Karpas-422 (cell line): ENCODE results near the gene WNT9B. TPM values are rescaled to one million over a fixed set of nuclear protein-coding genes. Genes with fewer than 3 reads are reported as not detected.

Experiments used
- DNase-seq: peaks from one replicate; pipeline ENCODE4 v3.0.0-alpha.2; 2015
- H2AFZ ChIP-seq: fragments of 200-600 bp; sonication (generic); 2 replicates; pipeline ENCODE4 v1.6.1; 2014; ENCODE audit warnings: antibody characterized with exemption, low read length, mixed read lengths
- H3K27ac ChIP-seq: fragments of 200-600 bp; sonication (generic); 2 replicates; pipeline ENCODE4 v1.5.1; 2014; ENCODE audit warnings: mild to moderate bottlenecking, low read length, moderate library complexity
- H3K27me3 ChIP-seq: fragments of 200-600 bp; sonication (generic); 2 replicates; pipeline ENCODE4 v1.6.1; 2014; ENCODE audit warnings: low read length, mixed read lengths
- H3K36me3 ChIP-seq: fragments of 200-600 bp; sonication (generic); 2 replicates; pipeline ENCODE4 v1.6.1; 2014; ENCODE audit warnings: low read length, mixed read lengths; ENCODE audit not compliant: insufficient read depth
- H3K4me1 ChIP-seq: fragments of 200-600 bp; sonication (generic); 2 replicates; pipeline ENCODE4 v1.6.1; 2014; ENCODE audit warnings: mild to moderate bottlenecking, low read length, mixed read lengths
- H3K4me2 ChIP-seq: fragments of 200-600 bp; sonication (generic); 2 replicates; pipeline ENCODE4 v1.6.1; 2014; ENCODE audit warnings: low read length, low read depth, mild to moderate bottlenecking; ENCODE audit not compliant: poor library complexity, severe bottlenecking
- H3K4me3 ChIP-seq: fragments of 200-600 bp; sonication (generic); 2 replicates; pipeline ENCODE4 v1.5.1; 2014; ENCODE audit warnings: mild to moderate bottlenecking, antibody characterized with exemption, low read length, mixed read lengths
- H3K79me2 ChIP-seq: fragments of 200-600 bp; sonication (generic); 2 replicates; pipeline ENCODE4 v1.6.1; 2014; ENCODE audit warnings: mild to moderate bottlenecking, low read length, mixed read lengths
- H3K9ac ChIP-seq: fragments of 200-600 bp; sonication (generic); 2 replicates; pipeline ENCODE4 v1.6.0; 2014; ENCODE audit warnings: low read length
- H3K9me2 ChIP-seq: fragments of 200-600 bp; sonication (generic), shearing (Covaris generic); replicated peaks from 2 replicates; pipeline ENCODE4 v1.6.0; 2014; ENCODE audit warnings: mild to moderate bottlenecking, low read length, moderate library complexity; ENCODE audit not compliant: insufficient read depth
- H3K9me3 ChIP-seq: fragments of 300-700, 200-600 bp; sonication (generic); 2 replicates; pipeline ENCODE4 v1.6.1; 2014; ENCODE audit warnings: low read length, mixed read lengths
- H4K20me1 ChIP-seq: fragments of 200-600 bp; sonication (generic); 2 replicates; pipeline ENCODE4 v1.6.1; 2014; ENCODE audit warnings: mild to moderate bottlenecking, antibody characterized with exemption, low read length, low read depth; ENCODE audit not compliant: insufficient read depth
- total RNA-seq: library from RNA; depleted of rRNA; stranded (reverse); fragments of >200 nt; shearing (Covaris generic); gene quantifications from 2 replicates; pipeline ENCODE4 v1.2.3, GENCODE V29; 2014; ENCODE audit warnings: low replicate concordance

WNT9B gene
- total RNA-seq, 1 experiment from 2014 or later, result not detected

GRCh38 chr17:46894024-46894423 lies 42.6 kb downstream of the WNT9B start:
- H2AFZ ChIP-seq, result no peak overlapping the region
- no peak overlapping the region for H3K9ac ChIP-seq
- H3K27me3 ChIP-seq, result no peaks in the 10 kb centered on the region
- no peak overlapping the region for H3K27ac ChIP-seq
- no peak overlapping the region for H3K4me2 ChIP-seq
- no peak overlapping the region for H3K4me3 ChIP-seq
- no peaks in the 10 kb centered on the region for H3K4me1 ChIP-seq
- no peaks in the 10 kb centered on the region for H3K9me3 ChIP-seq
- no peaks in the 10 kb centered on the region for H3K79me2 ChIP-seq
- H4K20me1 ChIP-seq, result no peaks in the 10 kb centered on the region
- H3K36me3 ChIP-seq, result no peaks in the 10 kb centered on the region
- no peak for DNase-seq
- no peaks in the 10 kb centered on the region for H3K9me2 ChIP-seq

- no peaks in the 10 kb centered on the region for H3K27me3 ChIP-seq
- no peak for DNase-seq
Observed at GRCh38 chr17:46894476-46895151, 43.2 kb downstream of the WNT9B start.

GRCh38 chr17:46895171-46895570 lies 43.8 kb downstream of the WNT9B start:
- H3K4me3 ChIP-seq, result no peak overlapping the region
- no peaks in the 10 kb centered on the region for H3K9me2 ChIP-seq
- H3K9ac ChIP-seq, result no peak overlapping the region
- no peak overlapping the region for H3K4me2 ChIP-seq
- H3K27me3 ChIP-seq, result no peaks in the 10 kb centered on the region
- no peaks in the 10 kb centered on the region for H3K36me3 ChIP-seq
- H2AFZ ChIP-seq, result no peak overlapping the region
- no peaks in the 10 kb centered on the region for H3K4me1 ChIP-seq
- H4K20me1 ChIP-seq, result no peaks in the 10 kb centered on the region
- no peak overlapping the region for H3K27ac ChIP-seq
- no peaks in the 10 kb centered on the region for H3K9me3 ChIP-seq
- DNase-seq, result no peak
- no peaks in the 10 kb centered on the region for H3K79me2 ChIP-seq

More at GRCh38 chr17:46894476-46895151, 43.2 kb downstream of the WNT9B start:
- Histone ChIP-seq H3K9ac (no peak overlapping the region), H3K9me3 (no peaks in the 10 kb centered on the region), H3K9me2 (no peaks in the 10 kb centered on the region), H4K20me1 (no peaks in the 10 kb centered on the region), H3K79me2 (no peaks in the 10 kb centered on the region), H3K4me2 (no peak overlapping the region), H3K27ac (no peak overlapping the region), H2AFZ (no peak overlapping the region), H3K4me1 (no peaks in the 10 kb centered on the region), H3K4me3 (no peak overlapping the region), H3K36me3 (no peaks in the 10 kb centered on the region)

GRCh38 chr17:46896991-46897390 lies 45.6 kb downstream of the WNT9B start:
- no peak for DNase-seq
- no peaks in the 10 kb centered on the region for H3K4me1 ChIP-seq
- H4K20me1 ChIP-seq, result no peaks in the 10 kb centered on the region
- no peak overlapping the region for H3K9ac ChIP-seq
- no peaks in the 10 kb centered on the region for H3K36me3 ChIP-seq
- no peaks in the 10 kb centered on the region for H3K9me2 ChIP-seq
- H3K27me3 ChIP-seq, result no peaks in the 10 kb centered on the region
- H3K27ac ChIP-seq, result no peak overlapping the region
- no peak overlapping the region for H2AFZ ChIP-seq
- no peak overlapping the region for H3K4me3 ChIP-seq
- H3K9me3 ChIP-seq, result no peaks in the 10 kb centered on the region
- no peaks in the 10 kb centered on the region for H3K79me2 ChIP-seq
- H3K4me2 ChIP-seq, result no peak overlapping the region

GRCh38 chr17:46898364-46898763 lies 47.0 kb downstream of the WNT9B start:
- no peaks in the 10 kb centered on the region for H3K4me1 ChIP-seq
- no peak overlapping the region for H3K4me3 ChIP-seq
- no peaks in the 10 kb centered on the region for H3K9me3 ChIP-seq
- H3K9ac ChIP-seq, result no peak overlapping the region
- no peaks in the 10 kb centered on the region for H3K36me3 ChIP-seq
- no peak for DNase-seq
- H3K27me3 ChIP-seq, result no peaks in the 10 kb centered on the region
- no peak overlapping the region for H3K4me2 ChIP-seq
- no peaks in the 10 kb centered on the region for H3K79me2 ChIP-seq
- no peaks in the 10 kb centered on the region for H4K20me1 ChIP-seq
- no peak overlapping the region for H3K27ac ChIP-seq
- no peak overlapping the region for H2AFZ ChIP-seq
- H3K9me2 ChIP-seq, result no peaks in the 10 kb centered on the region

- Histone ChIP-seq H3K9ac (no peak overlapping the region), H3K4me2 (no peak overlapping the region), H3K9me2 (no peaks in the 10 kb centered on the region), H3K36me3 (no peaks in the 10 kb centered on the region), H3K27ac (no peak overlapping the region), H3K27me3 (no peaks in the 10 kb centered on the region), H4K20me1 (no peaks in the 10 kb centered on the region), H2AFZ (no peak overlapping the region), H3K4me1 (no peaks in the 10 kb centered on the region), H3K4me3 (no peak overlapping the region), H3K79me2 (no peaks in the 10 kb centered on the region), H3K9me3 (no peaks in the 10 kb centered on the region)
- DNase-seq, result no peak
Observed at GRCh38 chr17:46898860-46899259, 47.5 kb downstream of the WNT9B start.

- H3K9me3 ChIP-seq, result no peaks in the 10 kb centered on the region
- no peaks in the 10 kb centered on the region for H3K36me3 ChIP-seq
- H3K27me3 ChIP-seq, result no peaks in the 10 kb centered on the region
- no peak overlapping the region for H3K4me2 ChIP-seq
- H4K20me1 ChIP-seq, result no peaks in the 10 kb centered on the region
- no peak overlapping the region for H3K9ac ChIP-seq
- H2AFZ ChIP-seq, result no peak overlapping the region
- H3K79me2 ChIP-seq, result no peaks in the 10 kb centered on the region
- no peak overlapping the region for H3K27ac ChIP-seq
- no peaks in the 10 kb centered on the region for H3K9me2 ChIP-seq
- no peak overlapping the region for H3K4me3 ChIP-seq
- no peaks in the 10 kb centered on the region for H3K4me1 ChIP-seq
- no peak for DNase-seq
Observed at GRCh38 chr17:46901291-46901690, 49.9 kb downstream of the WNT9B start.

GRCh38 chr17:46903762-46904672 lies 52.6 kb downstream of the WNT9B start:
- Histone ChIP-seq H2AFZ (no peak overlapping the region), H3K4me3 (no peak overlapping the region), H3K9ac (no peak overlapping the region), H3K27ac (no peak overlapping the region), H3K4me1 (no peaks in the 10 kb centered on the region), H4K20me1 (no peaks in the 10 kb centered on the region), H3K79me2 (no peaks in the 10 kb centered on the region), H3K36me3 (no peaks in the 10 kb centered on the region), H3K9me2 (no peaks in the 10 kb centered on the region), H3K4me2 (no peak overlapping the region), H3K27me3 (no peaks in the 10 kb centered on the region), H3K9me3 (no peaks in the 10 kb centered on the region)
- no peak for DNase-seq
